Right kidney (tissue), 1 donor: ENCODE results near the gene RANBP10.
"Not testable (repeated sequence)": the region's sequence is repeated elsewhere in the genome, so short reads cannot be mapped to it uniquely, and the experiment has no call there.

Source experiments
- DNase-seq: peaks from one replicate; pipeline ENCODE4 v3.0.0-alpha.2; 2016

Gene RANBP10

GRCh38 chr16:67713647-67714273 lies 92.6 kb downstream of the RANBP10 start:
- DNase-seq: no peak

GRCh38 chr16:67710607-67711006 lies 95.8 kb downstream of the RANBP10 start:
- no peak for DNase-seq

GRCh38 chr16:67709050-67709449 lies 97.3 kb downstream of the RANBP10 start:
- no peak for DNase-seq

GRCh38 chr16:67708368-67708771 lies 98.0 kb downstream of the RANBP10 start:
- no peak for DNase-seq

- DNase-seq: no peak
Measured at GRCh38 chr16:67707790-67708189, 98.6 kb downstream of the RANBP10 start.

GRCh38 chr16:67707210-67707609 lies 99.2 kb downstream of the RANBP10 start:
- no peak for DNase-seq

GRCh38 chr16:67704110-67704509 lies 102.2 kb downstream of the RANBP10 start:
- no peak for DNase-seq

- DNase-seq: no peak
Measured at GRCh38 chr16:67703626-67704025, 102.7 kb downstream of the RANBP10 start.

GRCh38 chr16:67702130-67702529 lies 104.2 kb downstream of the RANBP10 start:
- DNase-seq: no peak

- no peak for DNase-seq
Measured at GRCh38 chr16:67701420-67701819, 104.9 kb downstream of the RANBP10 start.

GRCh38 chr16:67699265-67699664 lies 107.1 kb downstream of the RANBP10 start:
- DNase-seq: no peak

GRCh38 chr16:67697422-67698185 lies 108.8 kb downstream of the RANBP10 start:
- DNase-seq: no peak

GRCh38 chr16:67694611-67695010 lies 111.7 kb downstream of the RANBP10 start:
- no peak for DNase-seq

GRCh38 chr16:67693517-67694285 lies 112.7 kb downstream of the RANBP10 start:
- DNase-seq: not testable (repeated sequence)

- no peak for DNase-seq
Measured at GRCh38 chr16:67685388-67686112, 120.8 kb downstream of the RANBP10 start.

- no peak for DNase-seq
Measured at GRCh38 chr16:67683767-67684166, 122.6 kb downstream of the RANBP10 start.

- no peak for DNase-seq
Measured at GRCh38 chr16:67679935-67680897, 126.1 kb downstream of the RANBP10 start.

- no peak for DNase-seq
Measured at GRCh38 chr16:67678354-67679023, 127.9 kb downstream of the RANBP10 start.

- no peak for DNase-seq
Measured at GRCh38 chr16:67677712-67678111, 128.6 kb downstream of the RANBP10 start.

- DNase-seq: no peak
Measured at GRCh38 chr16:67676939-67677338, 129.4 kb downstream of the RANBP10 start.

- DNase-seq: no peak
Measured at GRCh38 chr16:67676516-67676915, 129.8 kb downstream of the RANBP10 start.
